PC-9 (cell line): ENCODE results near the gene FOXP1. TPM values are rescaled to one million over a fixed set of nuclear protein-coding genes. Genes with fewer than 3 reads are reported as not detected.

ENCODE experiments used
- BruUV-seq: library from RNA; stranded (reverse); fragments of 400-500 nt; replicated peaks from 2 replicates; lab custom pipeline; 2021; lab: Mats Ljungman, UMichigan
- CTCF ChIA-PET: fragments of 300-600 bp; sonication (Branson Sonifier 250); formaldehyde crosslinking; loops from one replicate; lab custom pipeline; 2022; ENCODE audit warnings: antibody characterized with exemption; lab: Charles Lee
- POLR2A ChIA-PET: fragments of 300-600 bp; sonication (Branson Sonifier 250); formaldehyde crosslinking; loops from one replicate; lab custom pipeline; 2022; ENCODE audit warnings: antibody characterized with exemption; ENCODE audit not compliant: unreplicated experiment; lab: Charles Lee
- DNase-seq, 2 experiments: peaks; one replicate each; pipeline versions ENCODE4 v3.0.0 to v3.0.0-alpha.2; 2015 to 2022; ENCODE audit warnings: mixed read lengths in 1 of 2
- H2AFZ ChIP-seq: fragments of 200-600 bp; sonication (generic); 2 replicates; pipeline ENCODE4 v1.8.1; 2017; ENCODE audit warnings: antibody characterized with exemption
- H3F3A ChIP-seq: fragments of 200-600 bp; sonication (generic); 2 replicates; pipeline ENCODE4 v1.8.1; 2017; ENCODE audit warnings: antibody characterized with exemption, mild to moderate bottlenecking, low read depth; ENCODE audit not compliant: insufficient read depth
- H3K27ac ChIP-seq: fragments of 200-600 bp; sonication (generic); 2 replicates; pipeline ENCODE4 v1.6.1; 2016; ENCODE audit warnings: mixed run types
- H3K27me3 ChIP-seq: fragments of 200-600 bp; sonication (generic); 2 replicates; pipeline ENCODE4 v1.6.1; 2016; ENCODE audit warnings: low read depth, mixed run types; ENCODE audit not compliant: insufficient read depth
- H3K36me3 ChIP-seq: fragments of 200-600 bp; sonication (generic); 2 replicates; pipeline ENCODE4 v1.6.1; 2016; ENCODE audit warnings: low read depth, mixed run types
- H3K4me1 ChIP-seq: fragments of 200-600 bp; sonication (generic); replicated peaks from 2 replicates; pipeline ENCODE4 v1.6.1; 2016; ENCODE audit warnings: mixed run types; ENCODE audit not compliant: insufficient read depth
- H3K4me2 ChIP-seq: fragments of 200-600 bp; sonication (generic); 2 replicates; pipeline ENCODE4 v1.6.1; 2017; ENCODE audit warnings: mixed run types
- H3K4me3 ChIP-seq: fragments of 200-600 bp; sonication (generic); 2 replicates; pipeline ENCODE4 v1.6.1; 2016; ENCODE audit warnings: mixed run types
- H3K79me2 ChIP-seq: fragments of 200-600 bp; sonication (generic); 2 replicates; pipeline ENCODE4 v1.6.1; 2017; ENCODE audit warnings: low read depth, mixed run types
- H3K9me2 ChIP-seq: fragments of 200-600 bp; sonication (generic); 2 replicates; pipeline ENCODE4 v1.8.1; 2017; ENCODE audit warnings: mild to moderate bottlenecking; ENCODE audit not compliant: insufficient read depth
- H3K9me3 ChIP-seq: fragments of 200-600 bp; sonication (generic); 2 replicates; pipeline ENCODE4 v1.8.1; 2016; ENCODE audit warnings: low read depth; ENCODE audit not compliant: insufficient read depth
- H4K20me1 ChIP-seq: fragments of 200-600 bp; sonication (generic); 2 replicates; pipeline ENCODE4 v1.8.1; 2017; ENCODE audit not compliant: insufficient read depth
- EZH2 ChIP-seq: fragments of 200-600 bp; sonication (generic); IDR thresholded peaks from 2 replicates; pipeline ENCODE4 v1.8.0; 2017; ENCODE audit warnings: antibody characterized with exemption, low read depth
- intact Hi-C: fragments of 100-400 bp; cut with micrococcal nuclease; formaldehyde crosslinking; loops from one replicate; pipeline ENCODE4 v1.10.0; 2022; ENCODE audit not compliant: unreplicated experiment
- total RNA-seq: library from RNA; stranded (reverse); gene quantifications from 2 replicates; pipeline ENCODE4 v1.2.3, GENCODE V29; 2021
- TF ChIP-seq, protein P1 (sequence below): fragments of 200-600 bp; sonication (generic); conservative IDR thresholded peaks from 2 replicates; pipeline ENCODE4 v1.6.1; 2017; ENCODE audit warnings: mixed run types, antibody characterized with exemption, mild to moderate bottlenecking, moderate library complexity

The FOXP1 gene
- total RNA-seq, 1 experiment from 2014 or later: 33.3 TPM

DNA sequence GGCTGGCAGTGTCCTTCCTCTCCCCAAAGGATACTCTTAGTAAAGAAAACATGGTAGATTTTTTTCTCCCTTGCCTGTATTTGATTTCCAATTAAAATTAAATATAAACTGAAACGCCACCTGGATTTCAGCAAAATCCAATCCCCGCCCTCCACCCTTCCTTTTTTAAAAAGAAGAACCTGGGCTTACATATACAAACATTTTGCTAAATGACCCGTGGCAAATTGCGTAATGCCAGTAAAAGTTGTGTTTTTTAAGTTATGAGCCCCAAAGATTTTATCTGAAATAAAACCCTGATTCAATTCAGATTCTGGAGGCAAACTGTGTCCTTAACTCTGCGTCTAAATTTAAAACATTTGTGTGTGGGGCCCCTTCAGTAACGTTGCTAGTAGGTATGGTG lies 403.0 kb downstream of the FOXP1 start:
- no peak for DNase-seq
- Histone ChIP-seq H3K4me1 (no peaks in the 10 kb centered on the region), H4K20me1 (no peaks in the 10 kb centered on the region), H3K27ac (no peak overlapping the region), H2AFZ (no peak overlapping the region), H3K4me3 (no peak overlapping the region), H3F3A (no peaks in the 10 kb centered on the region), H3K27me3 (no peaks in the 10 kb centered on the region), H3K4me2 (no peak overlapping the region), H3K79me2 (no peaks in the 10 kb centered on the region), H3K9me3 (no peaks in the 10 kb centered on the region), H3K9me2 (no peaks in the 10 kb centered on the region), H3K36me3 (no peaks in the 10 kb centered on the region)
- CTCF ChIA-PET: no interaction called here
- POLR2A ChIA-PET: no interaction called here
- TF ChIP-seq EZH2: no peak
- TF ChIP-seq, protein P1, sequence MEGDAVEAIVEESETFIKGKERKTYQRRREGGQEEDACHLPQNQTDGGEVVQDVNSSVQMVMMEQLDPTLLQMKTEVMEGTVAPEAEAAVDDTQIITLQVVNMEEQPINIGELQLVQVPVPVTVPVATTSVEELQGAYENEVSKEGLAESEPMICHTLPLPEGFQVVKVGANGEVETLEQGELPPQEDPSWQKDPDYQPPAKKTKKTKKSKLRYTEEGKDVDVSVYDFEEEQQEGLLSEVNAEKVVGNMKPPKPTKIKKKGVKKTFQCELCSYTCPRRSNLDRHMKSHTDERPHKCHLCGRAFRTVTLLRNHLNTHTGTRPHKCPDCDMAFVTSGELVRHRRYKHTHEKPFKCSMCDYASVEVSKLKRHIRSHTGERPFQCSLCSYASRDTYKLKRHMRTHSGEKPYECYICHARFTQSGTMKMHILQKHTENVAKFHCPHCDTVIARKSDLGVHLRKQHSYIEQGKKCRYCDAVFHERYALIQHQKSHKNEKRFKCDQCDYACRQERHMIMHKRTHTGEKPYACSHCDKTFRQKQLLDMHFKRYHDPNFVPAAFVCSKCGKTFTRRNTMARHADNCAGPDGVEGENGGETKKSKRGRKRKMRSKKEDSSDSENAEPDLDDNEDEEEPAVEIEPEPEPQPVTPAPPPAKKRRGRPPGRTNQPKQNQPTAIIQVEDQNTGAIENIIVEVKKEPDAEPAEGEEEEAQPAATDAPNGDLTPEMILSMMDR: no peak
- intact Hi-C loops: no loop called here
- no TSS peak for BruUV-seq

DNA sequence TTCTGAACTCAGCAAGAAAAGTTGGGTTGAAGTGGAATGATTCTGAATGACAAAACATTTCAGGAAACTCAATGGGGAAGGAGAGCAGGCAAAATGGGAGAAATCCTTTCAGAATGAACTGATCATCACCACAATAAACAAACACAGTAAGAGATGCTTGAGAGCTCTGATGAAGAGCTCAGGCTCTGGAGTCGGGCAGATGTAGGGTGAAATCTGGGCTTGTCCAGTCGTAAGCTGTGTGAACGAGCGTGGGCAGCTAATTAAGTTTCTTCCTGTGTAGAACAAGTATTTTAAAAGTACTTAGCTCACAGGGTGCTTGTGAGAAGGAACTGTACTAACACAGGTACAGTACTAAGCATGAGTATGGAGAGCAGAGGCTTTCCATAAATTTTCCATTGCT lies 406.2 kb downstream of the FOXP1 start:
- H2AFZ ChIP-seq: no peak overlapping the region
- no peaks in the 10 kb centered on the region for H3K9me2 ChIP-seq
- ChIA-PET CTCF (no interaction called here), POLR2A (no interaction called here)
- TF ChIP-seq EZH2: no peak
- TF ChIP-seq, protein P1: no peak
- H3K4me3 ChIP-seq: no peak overlapping the region
- intact Hi-C loops: no loop called here
- no peaks in the 10 kb centered on the region for H3K27me3 ChIP-seq
- no peak overlapping the region for H3K27ac ChIP-seq
- BruUV-seq: no TSS peak
- DNase-seq: no peak
- H4K20me1 ChIP-seq: no peaks in the 10 kb centered on the region
- H3K36me3 ChIP-seq: no peaks in the 10 kb centered on the region
- no peaks in the 10 kb centered on the region for H3K4me1 ChIP-seq
- H3K9me3 ChIP-seq: no peaks in the 10 kb centered on the region
- H3K4me2 ChIP-seq: no peak overlapping the region
- H3F3A ChIP-seq: no peaks in the 10 kb centered on the region
- H3K79me2 ChIP-seq: no peaks in the 10 kb centered on the region

DNA sequence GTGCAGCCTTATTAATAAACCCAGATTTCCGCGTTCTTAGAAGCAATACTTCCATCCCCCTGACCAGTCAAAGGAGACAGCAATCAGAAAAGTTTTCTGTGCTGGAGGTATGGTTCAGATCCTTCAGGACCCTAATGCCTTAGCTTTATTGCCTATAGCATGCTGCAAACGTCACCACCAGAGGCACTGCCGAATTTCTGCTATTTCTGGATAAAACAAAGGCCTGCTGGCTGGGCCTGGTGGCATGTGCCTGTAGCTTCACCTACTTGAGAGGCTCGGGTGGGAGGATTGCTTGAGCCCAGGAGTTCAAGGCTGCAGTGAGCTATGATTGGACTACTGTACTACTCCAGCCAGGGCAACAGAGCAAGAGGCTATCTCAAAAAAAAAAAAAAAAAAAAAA lies 407.2 kb downstream of the FOXP1 start:
- POLR2A ChIA-PET: interaction anchor here (0.6 kb wide), 1 partner anchor 363 kb away, joined by 11 read pairs; no protein-coding TSS in a partner anchor
- TF ChIP-seq EZH2: no peak
- TF ChIP-seq, protein P1: no peak
- Histone ChIP-seq H3K4me3 (no peak overlapping the region), H3F3A (no peaks in the 10 kb centered on the region), H3K27ac (no peak overlapping the region), H3K79me2 (no peaks in the 10 kb centered on the region), H3K36me3 (no peaks in the 10 kb centered on the region), H3K4me1 (no peaks in the 10 kb centered on the region), H3K9me3 (no peaks in the 10 kb centered on the region), H4K20me1 (no peaks in the 10 kb centered on the region), H3K4me2 (no peak overlapping the region), H3K27me3 (no peaks in the 10 kb centered on the region), H3K9me2 (no peaks in the 10 kb centered on the region), H2AFZ (no peak overlapping the region)
- no TSS peak for BruUV-seq
- intact Hi-C loops: no loop called here
- CTCF ChIA-PET: no interaction called here
- no peak for DNase-seq
